ENCODE data around the gene LMF2. TPM values are rescaled to one million over a fixed set of nuclear protein-coding genes. Genes with fewer than 3 reads are reported as not detected.

The LMF2 gene
- total and polyA plus RNA-seq, 2 of the 4 experiments (the other 2 are of a cell fraction) = 16.8 to 82.6 TPM

DNA sequence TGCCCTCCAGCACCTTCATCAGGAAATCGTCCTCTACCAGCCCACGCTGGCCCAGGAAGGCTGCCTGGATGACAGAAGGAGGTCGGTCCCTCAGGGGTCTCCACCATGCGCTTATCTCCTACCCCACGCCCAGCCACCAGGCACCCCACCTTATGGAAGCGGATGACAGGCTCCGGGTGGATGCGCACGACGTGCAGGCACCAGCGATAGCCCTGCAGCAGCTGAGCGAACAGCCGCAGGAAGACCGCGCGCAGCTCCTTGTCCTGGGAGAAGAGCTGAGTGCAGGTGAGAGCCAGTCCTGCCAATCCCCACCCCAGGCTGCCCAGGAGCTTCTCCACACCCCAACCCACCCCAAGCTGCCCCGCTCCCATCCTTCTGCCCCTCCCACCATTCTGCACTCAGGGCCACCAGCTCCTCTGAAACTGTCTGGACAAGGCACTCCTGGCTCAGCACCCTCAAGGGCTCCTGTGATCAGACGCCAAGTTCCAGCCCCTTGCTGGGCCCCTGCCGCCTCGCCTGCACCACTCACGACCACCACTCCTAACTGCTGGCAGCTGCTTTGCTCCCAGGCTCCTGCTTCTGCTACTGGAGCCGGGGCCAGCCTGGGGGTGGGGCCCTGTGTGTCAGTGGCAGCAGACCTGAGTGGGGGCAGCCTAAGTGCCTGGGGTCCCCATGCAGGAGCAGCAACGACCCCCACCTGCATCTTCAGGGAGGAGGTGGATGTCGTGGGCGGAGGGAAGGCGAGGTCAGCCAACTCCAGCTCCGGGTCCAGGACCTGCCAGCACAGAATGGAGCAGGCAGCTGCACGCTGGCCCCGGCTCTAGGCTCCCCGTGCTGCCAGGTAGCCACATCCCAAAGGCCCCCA lies 42.2 kb downstream of the LMF2 start:
- Histone ChIP-seq H3K79me1 (ENCODE audit: low read depth in 1 of 2, low read length in 2 of 2) (peaks cover 12 to 37% of the 10 kb centered on the region in 2 experiments; a peak in 3 of 4 replicates), H3K23ac (ENCODE audit: low read depth, low read length) (no peak overlapping the region), H3K9ac (ENCODE audit: low read depth, low read length) (no peak overlapping the region), H3K4me1 (ENCODE audit: control insufficient read depth, insufficient read depth, low read length) (peaks cover 7% of the 10 kb centered on the region; the same call in 1 of the 2 replicates), H2BK20ac (ENCODE audit: low read depth, low read length) (no peak overlapping the region), H3K56ac (ENCODE audit: extremely low read depth, insufficient read depth, low read length) (no peak overlapping the region), H3K4me2 (ENCODE audit: low read depth, low read length) (no peak overlapping the region), H4K91ac (ENCODE audit: insufficient read depth, low read depth, low read length) (no peak overlapping the region), H3K18ac (ENCODE audit: low read depth, low read length) (no peak overlapping the region), H4K8ac (ENCODE audit: low read depth in 2 of 2, low read length in 2 of 2) (no peak overlapping the region), H4K20me1 (ENCODE audit: insufficient read depth, low read length) (peaks cover 30% of the 10 kb centered on the region), H3K4me3 (ENCODE audit: insufficient read depth, low read depth, low read length) (no peak overlapping the region), H2BK15ac (ENCODE audit: low read depth, low read length) (no peak overlapping the region), H3K9me1 (ENCODE audit: insufficient read depth, low read length) (peaks cover 3% of the 10 kb centered on the region; the same call in 1 of the 2 replicates), H3K14ac (replicated peaks; ENCODE audit: low read depth, low read length) (no peak overlapping the region), H3K36me3 (ENCODE audit: control insufficient read depth, insufficient read depth, low read length) (peaks cover 73% of the 10 kb centered on the region), H2AFZ (replicated peaks; ENCODE audit: low read length, poor library complexity) (no peak overlapping the region), H2AK9ac (replicated peaks; ENCODE audit: low read depth, low read length, poor library complexity) (no peak overlapping the region), H3K9me3 (ENCODE audit: control insufficient read depth, insufficient read depth, low read length) (no peaks in the 10 kb centered on the region), H3K4ac (ENCODE audit: low read depth, low read length) (no peak overlapping the region), H4K5ac (ENCODE audit: low read depth, low read length) (no peak overlapping the region), H3K27ac (ENCODE audit: insufficient read depth, low read length) (no peak overlapping the region), H2BK5ac (ENCODE audit: low read depth, low read length, poor library complexity, severe bottlenecking) (no peak overlapping the region), H3K27me3 (ENCODE audit: control insufficient read depth, insufficient read depth, low read length) (no peaks in the 10 kb centered on the region), H2AK5ac (ENCODE audit: low read depth, low read length) (no peak overlapping the region), H2BK120ac (ENCODE audit: low read depth, low read length) (no peak overlapping the region)
- in situ Hi-C loops (cut with MboI; ENCODE audit: low sequenced_read_pairs) = no loop called here
- no peak for ATAC-seq (ENCODE audit: low read depth)
- no TSS peak for BruUV-seq (replicated peaks)
- CTCF ChIA-PET = no interaction called here
- dilution Hi-C loops (cut with HindIII; ENCODE audit: low sequenced_read_pairs, unreplicated experiment) = no loop called here
- POLR2A ChIA-PET (ENCODE audit: unreplicated experiment) = no interaction called here
- 89% methylated on average over 12 of the region's 30 CpGs; no CpG with 5 or more reads in 1 of the 2 experiments for WGBS, 2 experiments (ENCODE audit: extremely low coverage in 2 of 2, insufficient read length in 1 of 2)
- no peak for DNase-seq
- intact Hi-C loops (cut with micrococcal nuclease) = no loop called here
- no peak for TF ChIP-seq RCOR1 (IDR thresholded peaks at IDR 0.05; ENCODE audit: insufficient replicate concordance, low read length)
- no peak for TF ChIP-seq BHLHE40 (IDR thresholded peaks at IDR 0.05; ENCODE audit: low read depth, low read length)
- TF ChIP-seq, protein P1, sequence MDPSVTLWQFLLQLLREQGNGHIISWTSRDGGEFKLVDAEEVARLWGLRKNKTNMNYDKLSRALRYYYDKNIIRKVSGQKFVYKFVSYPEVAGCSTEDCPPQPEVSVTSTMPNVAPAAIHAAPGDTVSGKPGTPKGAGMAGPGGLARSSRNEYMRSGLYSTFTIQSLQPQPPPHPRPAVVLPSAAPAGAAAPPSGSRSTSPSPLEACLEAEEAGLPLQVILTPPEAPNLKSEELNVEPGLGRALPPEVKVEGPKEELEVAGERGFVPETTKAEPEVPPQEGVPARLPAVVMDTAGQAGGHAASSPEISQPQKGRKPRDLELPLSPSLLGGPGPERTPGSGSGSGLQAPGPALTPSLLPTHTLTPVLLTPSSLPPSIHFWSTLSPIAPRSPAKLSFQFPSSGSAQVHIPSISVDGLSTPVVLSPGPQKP (IDR thresholded peaks at IDR 0.05; ENCODE audit: borderline replicate concordance, low read depth, low read length) = no peak
- TF ChIP-seq RFX5 (IDR thresholded peaks at IDR 0.05; ENCODE audit: low read depth, low read length) = no peak
- TF ChIP-seq USF2 (IDR thresholded peaks at IDR 0.05; ENCODE audit: low read depth, low read length) = no peak
- no peak for TF ChIP-seq FOS (IDR thresholded peaks at IDR 0.05; ENCODE audit: low read depth, low read length)
- TF ChIP-seq MAZ (IDR thresholded peaks at IDR 0.05; ENCODE audit: borderline replicate concordance, low read depth, low read length) = no peak
- TF ChIP-seq CHD1 (IDR thresholded peaks at IDR 0.05; ENCODE audit: low read depth, low read length) = no peak
- TF ChIP-seq, protein P2, sequence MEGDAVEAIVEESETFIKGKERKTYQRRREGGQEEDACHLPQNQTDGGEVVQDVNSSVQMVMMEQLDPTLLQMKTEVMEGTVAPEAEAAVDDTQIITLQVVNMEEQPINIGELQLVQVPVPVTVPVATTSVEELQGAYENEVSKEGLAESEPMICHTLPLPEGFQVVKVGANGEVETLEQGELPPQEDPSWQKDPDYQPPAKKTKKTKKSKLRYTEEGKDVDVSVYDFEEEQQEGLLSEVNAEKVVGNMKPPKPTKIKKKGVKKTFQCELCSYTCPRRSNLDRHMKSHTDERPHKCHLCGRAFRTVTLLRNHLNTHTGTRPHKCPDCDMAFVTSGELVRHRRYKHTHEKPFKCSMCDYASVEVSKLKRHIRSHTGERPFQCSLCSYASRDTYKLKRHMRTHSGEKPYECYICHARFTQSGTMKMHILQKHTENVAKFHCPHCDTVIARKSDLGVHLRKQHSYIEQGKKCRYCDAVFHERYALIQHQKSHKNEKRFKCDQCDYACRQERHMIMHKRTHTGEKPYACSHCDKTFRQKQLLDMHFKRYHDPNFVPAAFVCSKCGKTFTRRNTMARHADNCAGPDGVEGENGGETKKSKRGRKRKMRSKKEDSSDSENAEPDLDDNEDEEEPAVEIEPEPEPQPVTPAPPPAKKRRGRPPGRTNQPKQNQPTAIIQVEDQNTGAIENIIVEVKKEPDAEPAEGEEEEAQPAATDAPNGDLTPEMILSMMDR (conservative IDR thresholded peaks at IDR 0.05; ENCODE audit: low read depth, low read length) = no peak
- TF ChIP-seq MXI1 (IDR thresholded peaks at IDR 0.05; ENCODE audit: borderline replicate concordance, low read depth, low read length) = no peak
- TF ChIP-seq MAFK (IDR thresholded peaks at IDR 0.05; ENCODE audit: low read depth, low read length) = no peak
- no peak for TF ChIP-seq POLR2A (IDR thresholded peaks at IDR 0.05; ENCODE audit: low read depth, low read length)
- TF ChIP-seq NFE2L2 (IDR thresholded peaks at IDR 0.05; ENCODE audit: low read depth, low read length) = no peak
- TF ChIP-seq RAD21 (IDR thresholded peaks at IDR 0.05; ENCODE audit: low read length) = no peak
- no peak for TF ChIP-seq CEBPB (IDR thresholded peaks at IDR 0.05; ENCODE audit: low read depth, low read length)

Data from IMR-90 (cell line).